HepG2 (cell line): ENCODE results near the gene PFAS. TPM values are rescaled to one million over a fixed set of nuclear protein-coding genes. Genes with fewer than 3 reads are reported as not detected.

Source experiments
- ARNT2 ChIP-seq: sonication (generic); formaldehyde crosslinking; IDR thresholded peaks from 2 replicates; pipeline ENCODE4 v1.8.0; 2022; ENCODE audit warnings: mild to moderate bottlenecking, low read depth, missing genetic modification reagents, moderate library complexity
- CCDC6 ChIP-seq: sonication (generic); formaldehyde crosslinking; IDR thresholded peaks from 2 replicates; pipeline ENCODE4 v1.8.1; 2022; ENCODE audit warnings: mild to moderate bottlenecking, missing genetic modification reagents, moderate library complexity
- CENPT ChIP-seq: sonication (generic); formaldehyde crosslinking; IDR thresholded peaks from 2 replicates; pipeline ENCODE4 v1.8.0; 2022; ENCODE audit warnings: low read depth, mild to moderate bottlenecking, moderate library complexity, missing genetic modification reagents
- DNMT3B ChIP-seq: conservative IDR thresholded peaks from 2 replicates; pipeline ENCODE4 v1.6.1; 2016; ENCODE audit warnings: missing biosample characterization, control low read depth
- ELF1 ChIP-seq: sonication (generic); formaldehyde crosslinking; IDR thresholded peaks from 2 replicates; pipeline ENCODE4 v1.4.0; 2020; ENCODE audit warnings: missing genetic modification reagents
- HES4 ChIP-seq: sonication (generic); formaldehyde crosslinking; IDR thresholded peaks from 2 replicates; pipeline ENCODE4 v1.9.0; 2021; ENCODE audit warnings: mild to moderate bottlenecking, missing genetic modification reagents, borderline replicate concordance
- HIC2 ChIP-seq: sonication (generic); formaldehyde crosslinking; IDR thresholded peaks from 2 replicates; pipeline ENCODE4 v1.9.0; 2022; ENCODE audit warnings: low read depth, missing genetic modification reagents
- MED8 ChIP-seq: sonication (generic); formaldehyde crosslinking; IDR thresholded peaks from 2 replicates; pipeline ENCODE4 v1.8.1; 2023; ENCODE audit warnings: mild to moderate bottlenecking, missing genetic modification reagents; ENCODE audit not compliant: insufficient replicate concordance
- MEF2D ChIP-seq: sonication (generic); formaldehyde crosslinking; IDR thresholded peaks from 2 replicates; pipeline ENCODE4 v1.5.1; 2020; ENCODE audit warnings: mild to moderate bottlenecking, missing genetic modification reagents
- NONO ChIP-seq, 2 experiments: fragments of 450-650 bp in 1 of 2; sonication (generic) in 1 of 2; formaldehyde crosslinking in 1 of 2; IDR thresholded peaks in 1 of 2; conservative IDR thresholded peaks in 1 of 2; 2 replicates each; pipeline versions ENCODE4 v1.6.1 to v1.8.0; 2017 to 2022; ENCODE audit warnings: mild to moderate bottlenecking in 1 of 2, missing genetic modification reagents in 1 of 2, moderate library complexity in 1 of 2
- PHF5A ChIP-seq: IDR thresholded peaks from one replicate; pipeline ENCODE4 v1.6.1; 2018; ENCODE audit warnings: low read depth, missing genetic modification reagents; ENCODE audit not compliant: unreplicated experiment
- SAFB2 ChIP-seq: sonication (generic); formaldehyde crosslinking; IDR thresholded peaks from 2 replicates; pipeline ENCODE4 v1.5.1; 2020; ENCODE audit warnings: missing genetic modification reagents, low read depth, mild to moderate bottlenecking, borderline replicate concordance
- SALL1 ChIP-seq: sonication (generic); formaldehyde crosslinking; IDR thresholded peaks from 2 replicates; pipeline ENCODE4 v1.8.0; 2022; ENCODE audit warnings: mild to moderate bottlenecking, missing genetic modification reagents
- SATB2 ChIP-seq: sonication (generic); formaldehyde crosslinking; IDR thresholded peaks from 2 replicates; pipeline ENCODE4 v1.5.0; 2020; ENCODE audit warnings: missing genetic modification reagents
- SPEN ChIP-seq: sonication (generic); formaldehyde crosslinking; IDR thresholded peaks from 2 replicates; pipeline ENCODE4 v1.5.1; 2020; ENCODE audit warnings: low read depth, mild to moderate bottlenecking, missing genetic modification reagents
- SRSF9 ChIP-seq: fragments of 200-400 bp; formaldehyde crosslinking; IDR thresholded peaks from 2 replicates; pipeline ENCODE4 v1.6.1; 2018; ENCODE audit warnings: borderline replicate concordance, mild to moderate bottlenecking, low read depth, low read length; ENCODE audit not compliant: insufficient read depth, poor library complexity, severe bottlenecking
- TEAD2 ChIP-seq: sonication (generic); formaldehyde crosslinking; IDR thresholded peaks from 2 replicates; pipeline ENCODE4 v1.9.0; 2021; ENCODE audit warnings: missing genetic modification reagents
- TMF1 ChIP-seq: sonication (generic); formaldehyde crosslinking; IDR thresholded peaks from 2 replicates; pipeline ENCODE4 v1.8.1; 2022; ENCODE audit warnings: low read depth, missing genetic modification reagents
- ZBTB2 ChIP-seq: sonication (generic); formaldehyde crosslinking; IDR thresholded peaks from 2 replicates; pipeline ENCODE4 v1.8.0; 2022; ENCODE audit warnings: low read depth, missing genetic modification reagents
- ZNF446 ChIP-seq: sonication (generic); formaldehyde crosslinking; IDR thresholded peaks from 2 replicates; pipeline ENCODE4 v1.5.0; 2020; ENCODE audit warnings: mild to moderate bottlenecking, missing genetic modification reagents
- ZNF567 ChIP-seq: sonication (generic); formaldehyde crosslinking; IDR thresholded peaks from 2 replicates; pipeline ENCODE4 v1.8.1; 2023; ENCODE audit warnings: mild to moderate bottlenecking, missing genetic modification reagents, borderline replicate concordance
- ZNF672 ChIP-seq: sonication (generic); formaldehyde crosslinking; IDR thresholded peaks from 2 replicates; pipeline ENCODE4 v1.8.1; 2022; ENCODE audit warnings: missing genetic modification reagents
- ZNF749 ChIP-seq: sonication (generic); formaldehyde crosslinking; IDR thresholded peaks from 2 replicates; pipeline ENCODE4 v1.8.0; 2022; ENCODE audit warnings: mild to moderate bottlenecking, missing genetic modification reagents, moderate library complexity, borderline replicate concordance
- ZSCAN5A ChIP-seq: sonication (generic); formaldehyde crosslinking; IDR thresholded peaks from 2 replicates; pipeline ENCODE4 v1.8.0; 2022; ENCODE audit warnings: mild to moderate bottlenecking, missing genetic modification reagents, borderline replicate concordance
- ZSCAN9 ChIP-seq: IDR thresholded peaks from 2 replicates; pipeline ENCODE4 v1.6.1; 2016; ENCODE audit warnings: borderline replicate concordance
- polyA plus RNA-seq, 8 experiments: library from polyadenylated mRNA; depleted of rRNA in 3 of 8; stranded (reverse) in 7 of 8; unstranded in 1 of 8; fragments of >200 nt; fragmentation: Illumina TruSeq in 4 of 8; extraction: Trizol in 4 of 8; gene quantifications; 2 replicates each; pipeline versions ENCODE4 v1.2.1 to v1.2.3, GENCODE V29; 2011 to 2016; ENCODE audit warnings: low read depth in 4 of 8, missing spikeins in 1 of 8, mixed read lengths in 1 of 8; ENCODE audit not compliant: insufficient read depth in 1 of 8
- total RNA-seq, 5 experiments: library from RNA; depleted of rRNA; stranded (reverse); fragments of >200 nt; fragmentation: Illumina TruSeq; extraction: Trizol; gene quantifications; 2 replicates each; pipeline ENCODE4 v1.2.3, GENCODE V29; 2016; ENCODE audit warnings: low read depth in 1 of 5

Gene PFAS
- total and polyA plus RNA-seq, 2 of the 13 experiments (the other 11 are each of a cell fraction or from before 2014, with no cell fraction given) = 49.4 to 58.2 TPM

GRCh38 chr17:8212312-8213180 is 36.5 kb upstream of the PFAS start (continued):
- no peak for TF ChIP-seq DNMT3B
- TF ChIP-seq MEF2D (CRISPR knock-in tag) = peak; percentile 20; the same call in 1 of the 2 replicates
- TF ChIP-seq CENPT = no peak
- TF ChIP-seq SATB2 = no peak
- 0 out of 2 replicates have a peak, but pooled peaks have one; percentile 48 for TF ChIP-seq SPEN (CRISPR knock-in tag)
- no peak for TF ChIP-seq HIC2 (CRISPR knock-in tag)
- TF ChIP-seq NONO (IDR thresholded peaks at IDR 0.05) = no peak
- no peak; the same call in 1 of the 2 replicates for TF ChIP-seq NONO (CRISPR knock-in tag; conservative IDR thresholded peaks at IDR 0.05)
- no peak for TF ChIP-seq ZNF567
- no peak for TF ChIP-seq ARNT2 (CRISPR knock-in tag)
- no peak for TF ChIP-seq MED8 (CRISPR knock-in tag)
- no peak for TF ChIP-seq PHF5A (CRISPR knock-in tag)
- no peak for TF ChIP-seq ZNF672 (CRISPR knock-in tag)
- TF ChIP-seq ZBTB2 = no peak
- TF ChIP-seq CCDC6 (CRISPR knock-in tag) = no peak
- TF ChIP-seq ZSCAN5A (CRISPR knock-in tag) = no peak
- 0 out of 2 replicates have a peak, but pooled peaks have one; percentile 25 for TF ChIP-seq ZSCAN9 (CRISPR knock-in tag)
- no peak for TF ChIP-seq TEAD2 (CRISPR knock-in tag)
- no peak for TF ChIP-seq SRSF9
- no peak for TF ChIP-seq SAFB2 (CRISPR knock-in tag)
- TF ChIP-seq ZNF446 = no peak
- TF ChIP-seq ZNF749 = no peak
- peak; percentile 89 for TF ChIP-seq SALL1 (CRISPR knock-in tag)
- no peak for TF ChIP-seq TMF1 (CRISPR knock-in tag)
- no peak for TF ChIP-seq HES4 (CRISPR knock-in tag)
- TF ChIP-seq ELF1 (CRISPR knock-in tag) = no peak
